Stimulated activated CD4-positive, alpha-beta T cell treated with anti-CD3 and anti-CD28 coated beads, Interleukin-12 subunit alpha, Interleukin-12 subunit beta, amount 100 ng/mL, for 48 hours (primary cell): ENCODE results near the gene SUV39H1.
"Not testable (repeated sequence)": the region's sequence is repeated elsewhere in the genome, so short reads cannot be mapped to it uniquely, and the experiment has no call there.

Experiments used
- DNase-seq, 3 donors: peaks; one replicate each; pipeline ENCODE4 v3.0.0-alpha.2; 2020; ENCODE audit warnings: low read depth in 2 of 3, low spot score in 1 of 3

SUV39H1 gene

GRCh38 chrX:48696301-48696908 lies at the start of gene SUV39H1:
Gene SUV39H1 (plus strand): TSS chrX:48696734. CDS start chrX:48696785, 51 bp downstream.
- peak; percentile 63 to 78 (median 74) for DNase-seq

- DNase-seq = no peak
Measured at GRCh38 chrX:48648336-48648751, 48.2 kb upstream of the SUV39H1 start.

GRCh38 chrX:48649102-48649501 lies 47.4 kb upstream of the SUV39H1 start:
- DNase-seq = no peak

- DNase-seq = not testable (repeated sequence)
Measured at GRCh38 chrX:48652055-48652579, 44.4 kb upstream of the SUV39H1 start.

GRCh38 chrX:48654746-48655145 lies 41.8 kb upstream of the SUV39H1 start:
- DNase-seq = not testable (repeated sequence)

- not testable (repeated sequence) for DNase-seq
Measured at GRCh38 chrX:48659686-48660085, 36.8 kb upstream of the SUV39H1 start.

- DNase-seq = no peak
Measured at GRCh38 chrX:48663241-48663640, 33.3 kb upstream of the SUV39H1 start.

- DNase-seq = no peak
Measured at GRCh38 chrX:48664156-48664555, 32.4 kb upstream of the SUV39H1 start.

GRCh38 chrX:48665991-48666390 lies 30.5 kb upstream of the SUV39H1 start:
- no peak for DNase-seq

GRCh38 chrX:48666649-48667048 lies 29.9 kb upstream of the SUV39H1 start:
- DNase-seq = no peak

- DNase-seq = no peak
Measured at GRCh38 chrX:48667509-48667908, 29.0 kb upstream of the SUV39H1 start.

- not testable (repeated sequence) for DNase-seq
Measured at GRCh38 chrX:48668187-48668586, 28.3 kb upstream of the SUV39H1 start.

GRCh38 chrX:48676106-48676892 lies 20.2 kb upstream of the SUV39H1 start:
- DNase-seq = peak; percentile 71 to 86 (median 83)

GRCh38 chrX:48676893-48677270 lies 19.7 kb upstream of the SUV39H1 start:
- DNase-seq = no peak

GRCh38 chrX:48677516-48677915 lies 19.0 kb upstream of the SUV39H1 start:
- DNase-seq = no peak

- DNase-seq = peak in 1 of 3 donors; percentile 29
Measured at GRCh38 chrX:48680467-48680866, 16.1 kb upstream of the SUV39H1 start.

GRCh38 chrX:48680925-48681324 lies 15.6 kb upstream of the SUV39H1 start:
- DNase-seq = not testable (repeated sequence)

GRCh38 chrX:48681539-48682183 lies 14.9 kb upstream of the SUV39H1 start:
- DNase-seq = no peak

- not testable (repeated sequence) for DNase-seq
Measured at GRCh38 chrX:48682795-48683194, 13.7 kb upstream of the SUV39H1 start.

GRCh38 chrX:48683411-48683982 lies 13.0 kb upstream of the SUV39H1 start, which contains the start of gene WAS:
Gene WAS (plus strand): TSS chrX:48683799. CDS start chrX:48683854, 55 bp downstream.
- peak; percentile 15 to 40 (median 16) for DNase-seq

GRCh38 chrX:48684134-48684533 lies 12.4 kb upstream of the SUV39H1 start:
- no peak for DNase-seq
